ENCODE measurements around the gene GPC6.

DNA sequence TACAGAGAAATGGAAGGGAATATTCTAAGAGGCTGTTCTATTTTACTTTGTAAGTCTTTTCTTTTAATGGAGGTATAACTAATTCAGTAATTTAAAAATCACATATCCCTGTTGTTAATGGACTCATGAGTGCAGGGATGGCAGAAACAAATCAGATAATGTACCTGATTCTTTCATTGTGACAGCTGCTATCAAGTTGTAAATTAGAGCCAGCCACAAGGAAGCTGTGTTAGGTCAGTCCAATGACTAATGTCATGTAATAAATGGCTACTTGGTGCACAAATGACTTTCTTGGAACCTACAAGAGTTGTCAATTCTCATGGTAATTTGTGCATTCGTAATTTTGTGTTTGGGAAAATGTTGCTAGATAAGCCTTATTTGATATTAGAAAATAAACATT lies 806.5 kb downstream of the GPC6 start:
- TF ChIP-seq, protein P1, sequence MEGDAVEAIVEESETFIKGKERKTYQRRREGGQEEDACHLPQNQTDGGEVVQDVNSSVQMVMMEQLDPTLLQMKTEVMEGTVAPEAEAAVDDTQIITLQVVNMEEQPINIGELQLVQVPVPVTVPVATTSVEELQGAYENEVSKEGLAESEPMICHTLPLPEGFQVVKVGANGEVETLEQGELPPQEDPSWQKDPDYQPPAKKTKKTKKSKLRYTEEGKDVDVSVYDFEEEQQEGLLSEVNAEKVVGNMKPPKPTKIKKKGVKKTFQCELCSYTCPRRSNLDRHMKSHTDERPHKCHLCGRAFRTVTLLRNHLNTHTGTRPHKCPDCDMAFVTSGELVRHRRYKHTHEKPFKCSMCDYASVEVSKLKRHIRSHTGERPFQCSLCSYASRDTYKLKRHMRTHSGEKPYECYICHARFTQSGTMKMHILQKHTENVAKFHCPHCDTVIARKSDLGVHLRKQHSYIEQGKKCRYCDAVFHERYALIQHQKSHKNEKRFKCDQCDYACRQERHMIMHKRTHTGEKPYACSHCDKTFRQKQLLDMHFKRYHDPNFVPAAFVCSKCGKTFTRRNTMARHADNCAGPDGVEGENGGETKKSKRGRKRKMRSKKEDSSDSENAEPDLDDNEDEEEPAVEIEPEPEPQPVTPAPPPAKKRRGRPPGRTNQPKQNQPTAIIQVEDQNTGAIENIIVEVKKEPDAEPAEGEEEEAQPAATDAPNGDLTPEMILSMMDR (optimal IDR thresholded peaks at IDR 0.05 in 1 of 3, IDR thresholded peaks at IDR 0.05 in 1 of 3, conservative IDR thresholded peaks at IDR 0.05 in 1 of 3; ENCODE audit: extremely low read depth in 1 of 3, insufficient read depth in 2 of 3, low read length in 3 of 3): no peak
- TF ChIP-seq EZH2 (IDR thresholded peaks at IDR 0.05; ENCODE audit: low read length): no peak

Data from keratinocyte (primary cell).